Stimulated activated CD8-positive, alpha-beta memory T cell treated with anti-CD3 and anti-CD28 coated beads, Interleukin-4, amount 100 ng/mL, for 4 hours (primary cell): Measurements from ENCODE around the gene CSH1.
"Not testable (repeated sequence)": the region's sequence is repeated elsewhere in the genome, so short reads cannot be mapped to it uniquely, and the experiment has no call there.

Source experiments
- DNase-seq, 2 donors: peaks; one replicate each; pipeline ENCODE4 v3.0.0-alpha.2; 2020; ENCODE audit warnings: low read depth in 2 of 2, low spot score in 1 of 2

Gene CSH1

GRCh38 chr17:63870292-63870665 is 26.1 kb downstream of the CSH1 start:
- not testable (repeated sequence) for DNase-seq

- DNase-seq: not testable (repeated sequence)
Observed at GRCh38 chr17:63869491-63870291, 26.7 kb downstream of the CSH1 start.

GRCh38 chr17:63866625-63867024 is 29.7 kb downstream of the CSH1 start:
- DNase-seq: not testable (repeated sequence)

GRCh38 chr17:63859257-63859656 is 37.1 kb downstream of the CSH1 start:
- no peak for DNase-seq

GRCh38 chr17:63856425-63856824 is 39.9 kb downstream of the CSH1 start:
- not testable (repeated sequence) for DNase-seq

GRCh38 chr17:63855185-63855584 is 41.2 kb downstream of the CSH1 start:
- no peak for DNase-seq

- DNase-seq: no peak
Observed at GRCh38 chr17:63854709-63855108, 41.7 kb downstream of the CSH1 start.

GRCh38 chr17:63853260-63853659 is 43.1 kb downstream of the CSH1 start:
- no peak for DNase-seq

- no peak for DNase-seq
Observed at GRCh38 chr17:63850401-63850800, 46.0 kb downstream of the CSH1 start.

- DNase-seq: peak; percentile 87 to 91
Observed at GRCh38 chr17:63848834-63849689, 47.3 kb downstream of the CSH1 start.

- DNase-seq: no peak
Observed at GRCh38 chr17:63847525-63848249, 48.7 kb downstream of the CSH1 start.

GRCh38 chr17:63845509-63845908 is 50.9 kb downstream of the CSH1 start:
- no peak for DNase-seq
